Stimulated activated CD8-positive, alpha-beta memory T cell treated with anti-CD3 and anti-CD28 coated beads, Interleukin-12 subunit alpha, Interleukin-12 subunit beta, amount 100 ng/mL, for 4 hours (primary cell): ENCODE results near the gene LIG1.
A peak's percentile ranks its signal among the peaks of the same experiment; 100 is the strongest.

Source experiments
- DNase-seq: peaks from one replicate; pipeline ENCODE4 v3.0.0-alpha.2; 2020; ENCODE audit warnings: low read depth

LIG1 gene

DNA sequence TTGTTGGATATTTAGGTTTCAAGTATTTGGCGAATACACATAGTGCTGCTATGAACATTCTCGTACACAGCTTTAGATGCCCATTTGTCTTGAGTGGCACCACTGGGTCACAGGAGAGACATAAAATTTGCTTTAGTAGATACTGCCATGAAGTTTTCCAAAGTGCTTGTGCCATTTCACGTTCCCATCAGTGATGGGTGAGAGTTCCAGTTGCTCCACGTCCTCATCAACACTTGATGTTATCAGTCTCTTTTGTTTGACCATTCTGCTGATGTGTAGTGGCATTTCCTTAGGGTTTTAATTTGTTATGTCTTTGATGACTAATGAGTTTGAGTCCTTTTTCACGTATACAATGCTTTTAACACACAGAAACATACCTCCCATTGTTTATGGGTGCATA lies 11.4 kb upstream of the LIG1 start:
- no peak for DNase-seq

- DNase-seq: no peak
Measured at GRCh38 chr19:48176226-48176625, 6.1 kb upstream of the LIG1 start.

DNA sequence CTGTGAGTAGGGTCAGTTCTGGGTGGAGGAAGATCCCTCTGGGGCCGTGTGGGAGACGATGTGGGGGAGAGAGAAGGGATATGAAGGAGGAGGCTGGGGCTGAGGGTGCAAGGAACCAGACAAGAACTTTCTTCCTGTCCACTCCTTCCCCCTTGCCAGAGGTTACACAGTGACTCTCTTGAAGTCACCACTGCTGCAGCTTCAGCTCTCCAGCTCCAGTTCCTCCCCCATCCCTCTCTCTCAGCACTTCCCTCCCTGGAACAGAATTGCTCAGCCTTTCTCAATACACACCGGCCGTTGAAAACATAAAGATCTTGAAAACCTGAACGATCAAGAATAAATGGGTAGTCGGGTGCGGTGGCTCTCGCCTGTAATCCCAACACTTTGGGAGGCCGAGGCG lies 5.4 kb upstream of the LIG1 start:
- no peak for DNase-seq

DNA sequence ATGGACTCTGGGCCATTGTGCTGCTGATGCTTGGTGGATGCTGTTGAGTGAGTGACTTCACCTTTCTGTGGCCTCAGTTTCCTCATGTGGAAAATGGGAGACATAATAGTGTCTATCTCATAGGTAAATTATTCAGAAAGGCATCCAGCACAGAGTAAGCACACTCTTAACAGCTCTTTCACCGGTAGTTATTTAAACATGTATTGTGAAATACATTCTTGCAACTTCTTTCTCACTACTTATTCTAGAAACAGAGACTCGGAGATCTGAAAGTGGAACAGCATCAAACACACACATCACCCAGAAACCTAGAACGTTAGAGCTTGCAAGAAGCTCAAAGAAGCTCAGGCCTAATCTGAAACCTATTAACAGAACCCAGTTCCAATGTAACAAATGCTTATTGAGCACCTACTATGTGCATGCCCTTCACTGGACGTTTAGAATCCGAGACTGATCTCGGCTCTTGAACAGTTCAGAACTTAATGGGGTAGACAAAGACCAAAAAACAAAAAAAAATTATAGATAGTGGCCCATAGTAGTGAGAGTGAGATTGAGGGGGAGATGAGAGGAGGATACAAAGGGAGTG lies 4.4 kb upstream of the LIG1 start:
- no peak for DNase-seq

DNA sequence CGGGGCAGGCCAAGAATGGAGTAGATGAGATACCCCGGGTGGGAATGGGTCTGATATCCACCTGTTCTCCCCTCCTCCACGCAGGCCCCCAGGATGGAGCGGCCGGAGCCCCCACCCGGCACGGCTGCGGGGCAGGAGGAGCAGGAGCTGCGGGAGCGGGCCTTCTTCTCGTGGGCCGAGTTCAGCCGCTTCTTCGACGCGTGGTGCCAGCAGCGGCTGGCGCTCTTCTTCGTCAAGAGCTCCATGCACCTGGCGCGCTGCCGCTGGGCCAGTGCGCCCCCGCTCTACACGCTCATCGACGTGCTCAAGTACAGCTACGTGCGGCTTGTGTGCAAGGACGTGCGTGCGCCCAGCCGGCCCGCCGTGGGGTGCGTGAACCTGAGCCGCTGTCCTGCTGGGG lies 1.6 kb upstream of the LIG1 start:
- DNase-seq: no peak

DNA sequence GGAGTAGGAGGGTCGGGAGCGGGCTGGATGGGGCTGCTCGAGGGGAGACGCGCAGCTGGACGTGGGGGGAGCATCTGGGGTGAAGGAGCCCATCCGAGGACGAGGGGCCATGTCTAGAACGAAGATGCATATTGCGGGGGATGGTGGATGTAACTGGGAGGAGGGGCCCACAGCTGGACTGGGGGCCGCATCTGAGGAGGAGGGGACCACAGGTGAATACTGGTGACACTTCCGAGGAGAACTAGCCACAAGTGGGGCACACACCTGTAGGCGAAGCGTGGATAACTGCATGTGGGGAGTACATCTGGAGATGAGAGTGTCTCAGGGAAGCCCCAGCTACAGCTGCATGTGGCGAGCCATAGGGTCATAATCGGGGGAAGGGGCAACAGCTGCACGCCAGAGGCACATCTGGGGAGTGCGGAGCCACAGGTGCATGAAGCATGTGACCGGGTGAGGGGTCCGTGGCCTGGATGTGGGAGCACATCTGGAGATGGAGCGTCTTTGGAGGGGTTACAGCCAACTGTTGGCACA lies 738 bp upstream of the LIG1 start:
- DNase-seq: no peak

- DNase-seq: peak; percentile 80
Measured at GRCh38 chr19:48169578-48169938, 586 bp downstream of the LIG1 start.

- DNase-seq: no peak
Measured at GRCh38 chr19:48168689-48169088, 1.5 kb downstream of the LIG1 start.

DNA sequence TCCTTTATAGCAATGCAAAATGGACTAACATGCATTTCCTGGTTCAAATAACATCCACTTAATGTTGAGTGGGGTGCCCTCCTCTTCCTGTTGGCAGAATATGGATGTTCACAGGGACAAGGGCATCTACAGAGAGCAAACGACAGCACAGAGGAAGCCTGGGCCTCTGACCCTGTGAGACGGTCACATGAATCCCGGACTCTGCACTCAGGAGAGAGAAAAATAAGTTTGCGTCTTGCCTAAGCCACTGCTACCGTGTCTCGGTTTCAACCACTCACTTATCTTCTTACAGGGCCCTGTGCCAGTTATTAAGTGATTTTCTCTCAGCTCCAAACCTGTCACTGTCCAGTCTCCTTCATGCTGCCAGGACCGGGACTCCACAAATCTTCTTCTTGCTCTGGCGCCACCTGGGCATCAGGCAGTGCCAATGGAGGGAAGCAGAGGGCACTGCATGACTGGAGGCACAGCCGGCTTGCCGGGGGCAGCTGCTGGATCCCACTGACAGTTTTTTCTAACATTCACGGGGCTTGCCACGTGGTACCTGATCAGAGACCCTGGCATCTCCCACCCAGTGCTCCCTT lies 11.8 kb downstream of the LIG1 start:
- DNase-seq: no peak

- no peak for DNase-seq
Measured at GRCh38 chr19:48154003-48154402, 16.1 kb downstream of the LIG1 start.

GRCh38 chr19:48152551-48152950 lies 17.6 kb downstream of the LIG1 start:
- DNase-seq: peak; percentile 30

GRCh38 chr19:48149430-48149829 lies 20.7 kb downstream of the LIG1 start:
- DNase-seq: no peak

DNA sequence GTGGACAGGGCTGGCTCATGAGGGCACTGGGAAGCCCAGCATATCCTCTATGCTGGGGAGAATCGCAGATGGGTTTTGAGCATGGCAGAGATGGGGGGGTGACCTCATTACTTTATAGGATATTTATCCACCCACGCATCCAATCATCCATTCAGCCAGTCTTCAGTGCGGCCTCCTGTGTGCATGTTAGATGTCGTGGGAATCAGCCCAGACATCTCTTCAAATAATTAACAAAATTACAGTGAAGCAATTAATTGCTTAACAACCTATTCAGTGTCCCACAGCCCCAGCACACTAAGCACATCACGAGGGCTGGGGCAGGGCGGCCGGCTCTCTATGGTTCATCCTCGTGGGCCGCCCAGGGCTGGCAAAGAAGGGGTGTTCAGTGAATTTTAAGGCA lies 21.6 kb downstream of the LIG1 start:
- no peak for DNase-seq

- DNase-seq: no peak
Measured at GRCh38 chr19:48147597-48148175, 22.5 kb downstream of the LIG1 start.

DNA sequence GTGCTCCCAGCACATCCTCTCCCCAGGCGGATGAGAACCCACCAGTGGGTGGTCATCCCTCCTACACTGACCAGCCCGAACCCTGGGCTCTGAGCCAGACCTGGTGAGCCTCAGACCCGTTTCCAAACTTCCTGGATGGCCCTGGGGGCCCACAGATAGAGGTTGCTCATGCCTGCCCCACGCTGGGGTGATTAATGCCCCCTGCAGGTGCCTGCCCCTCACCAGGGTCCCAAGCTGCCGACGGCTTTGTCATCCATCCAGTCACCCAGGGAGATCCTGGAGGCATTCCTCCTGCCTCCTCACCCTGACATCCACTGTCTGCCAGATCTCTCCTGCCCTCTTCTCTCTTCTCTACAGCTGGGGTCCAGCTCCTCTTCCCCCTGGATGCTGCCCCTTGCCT lies 31.1 kb downstream of the LIG1 start:
- DNase-seq: no peak

DNA sequence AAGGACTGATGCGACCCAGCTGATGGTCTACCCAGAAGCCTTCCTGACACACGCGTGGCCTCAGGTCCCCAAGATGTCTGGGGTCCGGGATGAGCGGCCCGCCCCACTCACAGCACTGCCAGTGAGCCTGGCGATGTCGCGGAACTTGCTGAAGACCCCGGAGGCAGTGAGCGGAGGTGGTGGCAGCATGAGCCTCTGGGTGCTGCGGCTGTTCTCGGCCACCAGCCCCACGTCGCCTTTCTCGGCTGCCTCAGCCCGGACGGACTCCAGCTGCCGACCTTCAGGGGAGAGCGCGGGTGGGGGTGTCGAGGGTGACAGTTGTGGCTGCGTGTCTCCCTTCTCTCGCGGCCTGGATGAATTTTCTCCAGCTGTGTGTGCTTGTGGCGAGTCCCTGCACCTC lies 32.7 kb downstream of the LIG1 start:
- DNase-seq: no peak

DNA sequence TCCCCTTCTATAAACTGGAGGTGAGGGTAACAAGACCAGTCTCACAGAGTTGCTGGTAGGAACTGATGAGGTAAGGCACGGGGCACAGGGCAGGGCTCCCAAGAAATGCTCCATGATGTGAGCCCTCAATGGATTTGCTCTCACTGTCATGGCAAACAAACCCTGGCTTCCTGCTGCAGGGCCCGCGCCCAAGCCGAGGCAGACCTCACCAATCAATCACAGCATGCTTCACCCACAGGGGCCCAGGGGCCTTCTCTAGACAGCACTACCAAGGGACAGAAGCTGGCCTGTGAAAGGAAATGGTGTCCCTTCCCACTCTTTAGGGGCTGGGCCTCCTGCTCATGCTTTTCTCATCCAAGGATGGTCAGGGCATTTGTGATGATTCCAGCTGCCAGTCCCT lies 33.6 kb downstream of the LIG1 start:
- DNase-seq: no peak

DNA sequence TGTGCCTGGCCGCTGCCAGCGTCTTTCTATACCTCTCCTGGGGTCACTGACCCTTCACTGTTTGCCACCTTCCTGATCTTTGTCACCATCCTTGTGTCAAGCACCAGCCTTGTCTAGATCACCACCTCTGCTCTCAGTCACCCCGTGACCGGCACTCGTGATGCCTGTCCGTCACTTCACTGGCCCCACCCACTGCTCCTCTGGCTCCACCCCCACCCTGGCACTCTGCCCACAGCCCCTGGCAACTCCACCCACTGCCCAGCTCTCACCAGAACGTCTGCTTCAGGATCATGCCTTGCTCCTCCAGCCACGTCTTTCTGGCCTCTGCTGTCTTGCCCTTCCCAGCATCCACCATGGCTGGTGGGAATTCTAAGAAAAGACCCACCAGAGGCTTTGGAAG lies 34.7 kb downstream of the LIG1 start:
- DNase-seq: no peak

DNA sequence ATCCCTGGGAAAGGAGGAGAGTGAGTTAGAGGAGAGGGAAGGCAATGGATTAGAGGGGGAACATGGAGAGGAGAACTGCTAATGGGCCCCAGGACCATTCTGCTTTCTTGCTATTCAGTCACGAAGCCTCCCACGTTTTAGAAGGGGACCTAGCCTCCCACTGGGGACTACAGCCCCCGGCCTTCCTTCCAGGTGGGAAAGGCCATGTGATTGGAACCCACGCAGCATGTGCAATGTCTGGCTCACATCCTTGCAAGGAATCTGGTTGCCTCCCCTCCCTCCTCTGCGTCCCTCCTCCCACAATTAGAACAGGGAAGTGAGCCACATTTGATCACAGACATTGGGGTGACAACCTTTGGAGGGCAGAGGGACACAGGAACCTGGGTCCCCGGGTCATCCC lies 37.0 kb downstream of the LIG1 start:
- DNase-seq: no peak

- no peak for DNase-seq
Measured at GRCh38 chr19:48127561-48127960, 42.6 kb downstream of the LIG1 start.

DNA sequence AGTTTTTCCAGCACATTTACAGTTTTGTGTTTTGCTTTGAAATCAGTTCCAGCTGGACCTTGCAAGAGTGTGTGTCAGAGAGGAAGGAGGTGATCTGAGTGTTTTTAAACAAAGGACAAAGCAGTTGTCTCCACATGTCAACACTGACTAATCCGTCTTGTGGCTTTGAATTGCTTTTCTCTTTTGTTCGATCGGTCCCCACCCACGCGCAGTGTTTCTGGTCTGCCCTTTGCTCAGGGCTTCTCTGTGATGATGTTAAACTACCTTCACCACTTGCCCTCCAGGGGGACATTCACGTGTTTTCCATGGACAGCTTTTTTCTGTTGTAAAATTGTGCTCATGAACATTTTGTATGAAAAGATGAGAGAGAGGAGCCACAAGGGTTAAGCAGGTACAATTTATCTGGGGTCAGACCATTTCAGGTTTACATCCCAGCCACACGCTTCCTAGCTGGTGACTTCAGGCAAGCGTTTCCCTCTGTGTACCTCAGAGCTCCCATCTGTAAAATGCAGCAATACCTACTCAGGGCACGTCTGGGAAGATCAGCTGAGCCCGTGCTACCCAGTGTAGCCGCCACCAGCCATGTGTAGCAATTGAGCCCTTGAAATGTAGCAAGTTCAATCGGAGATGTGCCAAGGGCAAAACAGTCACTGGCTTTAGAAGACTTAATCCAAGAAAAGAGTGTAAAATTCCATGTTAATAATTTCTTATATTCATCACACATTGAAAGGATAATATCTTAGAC lies 46.1 kb downstream of the LIG1 start:
- no peak for DNase-seq

DNA sequence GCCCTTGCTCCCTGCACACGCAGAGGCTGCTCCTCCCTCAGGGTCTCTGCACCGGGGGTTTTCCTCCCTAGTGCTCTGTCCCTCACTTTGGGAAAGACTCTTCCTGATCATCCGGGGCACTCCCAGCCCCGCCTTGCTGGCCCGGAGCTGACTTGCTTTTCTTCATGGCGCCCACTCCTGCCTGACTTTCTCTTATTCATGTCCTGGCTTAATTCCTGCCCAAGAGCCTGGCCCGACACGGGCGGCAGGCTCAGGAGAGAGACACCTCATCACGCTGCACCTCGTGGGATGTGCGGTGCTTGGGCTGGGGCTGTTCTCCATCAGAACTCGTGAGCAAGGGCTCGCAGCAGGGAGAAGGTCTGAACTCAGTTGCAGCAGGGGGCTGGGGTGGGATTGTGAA lies 47.7 kb downstream of the LIG1 start:
- DNase-seq: no peak

DNA sequence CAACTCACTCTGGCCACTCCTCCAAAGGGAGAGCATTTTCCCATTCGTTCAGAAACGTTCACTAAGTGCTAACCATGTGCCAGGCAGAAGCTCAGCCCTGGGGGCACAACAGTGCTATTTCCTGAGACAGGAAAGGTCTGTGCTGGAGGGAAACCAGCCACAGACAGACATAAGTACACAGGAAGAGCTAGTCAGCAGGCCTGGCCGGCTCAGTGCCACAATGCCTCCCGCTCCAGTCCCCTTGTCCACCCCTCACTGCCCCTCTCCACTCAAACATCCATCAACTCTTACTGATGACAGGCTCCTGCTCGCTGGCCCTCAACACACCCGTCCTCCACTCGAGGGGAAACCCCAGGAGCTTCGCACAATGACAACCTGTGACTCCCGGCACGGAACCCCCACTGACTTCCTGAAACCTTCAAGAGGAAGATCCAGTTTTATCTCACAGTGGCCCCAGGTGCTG lies 48.2 kb downstream of the LIG1 start:
- DNase-seq: no peak
